HepG2 (cell line): ENCODE results near the gene COQ8A. TPM values are rescaled to one million over a fixed set of nuclear protein-coding genes. Genes with fewer than 3 reads are reported as not detected.
A peak's percentile ranks its signal among the peaks of the same experiment; 100 is the strongest.

ENCODE experiments used
- ATF1 ChIP-seq: IDR thresholded peaks from 2 replicates; pipeline ENCODE4 v1.6.1; 2016; ENCODE audit warnings: mild to moderate bottlenecking, control low read depth
- ELF4 ChIP-seq: sonication (generic); formaldehyde crosslinking; IDR thresholded peaks from 2 replicates; pipeline ENCODE4 v1.5.0; 2020; ENCODE audit warnings: missing genetic modification reagents, mild to moderate bottlenecking, moderate library complexity, borderline replicate concordance
- HINFP ChIP-seq: sonication (generic); formaldehyde crosslinking; IDR thresholded peaks from 2 replicates; pipeline ENCODE4 v1.4.0; 2020; ENCODE audit warnings: low read depth, mild to moderate bottlenecking, missing genetic modification reagents
- HMG20A ChIP-seq: IDR thresholded peaks from 2 replicates; pipeline ENCODE4 v1.6.1; 2016; ENCODE audit warnings: borderline replicate concordance
- HMG20B ChIP-seq: conservative IDR thresholded peaks from 2 replicates; pipeline ENCODE4 v1.6.1; 2016; ENCODE audit warnings: missing genetic modification reagents, missing compliant biosample characterization
- ISL2 ChIP-seq: sonication (generic); formaldehyde crosslinking; IDR thresholded peaks from 2 replicates; pipeline ENCODE4 v1.5.0; 2020; ENCODE audit warnings: missing genetic modification reagents
- KDM4B ChIP-seq: sonication (generic); formaldehyde crosslinking; IDR thresholded peaks from 2 replicates; pipeline ENCODE4 v1.4.0; 2020; ENCODE audit warnings: missing genetic modification reagents
- MED13 ChIP-seq: sonication (generic); formaldehyde crosslinking; IDR thresholded peaks from 2 replicates; pipeline ENCODE4 v1.5.0; 2020; ENCODE audit warnings: missing genetic modification reagents
- MLXIP ChIP-seq: sonication (generic); formaldehyde crosslinking; IDR thresholded peaks from 2 replicates; pipeline ENCODE4 v1.9.0; 2021; ENCODE audit warnings: missing genetic modification reagents, borderline replicate concordance
- PLSCR1 ChIP-seq: sonication (generic); formaldehyde crosslinking; IDR thresholded peaks from 2 replicates; pipeline ENCODE4 v1.5.0; 2020; ENCODE audit warnings: missing genetic modification reagents, mild to moderate bottlenecking, borderline replicate concordance
- RAD51 ChIP-seq: fragments of 450-650 bp; IDR thresholded peaks from 2 replicates; pipeline ENCODE4 v1.6.1; 2016; ENCODE audit warnings: borderline replicate concordance
- RFXANK ChIP-seq: IDR thresholded peaks from 2 replicates; pipeline ENCODE4 v1.6.1; 2016
- SMAD9 ChIP-seq: sonication (generic); formaldehyde crosslinking; IDR thresholded peaks from 2 replicates; pipeline ENCODE4 v1.5.1; 2020; ENCODE audit warnings: mild to moderate bottlenecking, missing genetic modification reagents
- SMYD3 ChIP-seq: sonication (generic); formaldehyde crosslinking; IDR thresholded peaks from 2 replicates; pipeline ENCODE4 v1.8.1; 2023; ENCODE audit warnings: mild to moderate bottlenecking, missing genetic modification reagents
- SNAPC5 ChIP-seq: sonication (generic); formaldehyde crosslinking; IDR thresholded peaks from 2 replicates; pipeline ENCODE4 v1.8.1; 2023; ENCODE audit warnings: mild to moderate bottlenecking, missing genetic modification reagents, borderline replicate concordance
- THAP7 ChIP-seq: sonication (generic); formaldehyde crosslinking; IDR thresholded peaks from 2 replicates; pipeline ENCODE4 v1.8.1; 2023; ENCODE audit warnings: mild to moderate bottlenecking, missing genetic modification reagents
- WIZ ChIP-seq: sonication (generic); formaldehyde crosslinking; IDR thresholded peaks from 2 replicates; pipeline ENCODE4 v1.5.1; 2020; ENCODE audit warnings: mild to moderate bottlenecking, missing genetic modification reagents
- ZIK1 ChIP-seq: sonication (generic); formaldehyde crosslinking; IDR thresholded peaks from 2 replicates; pipeline ENCODE4 v1.5.0; 2020; ENCODE audit warnings: mild to moderate bottlenecking, low read depth, missing genetic modification reagents, borderline replicate concordance
- ZMYM4 ChIP-seq: sonication (generic); formaldehyde crosslinking; IDR thresholded peaks from 2 replicates; pipeline ENCODE4 v1.8.1; 2023; ENCODE audit warnings: mild to moderate bottlenecking, missing genetic modification reagents
- ZNF292 ChIP-seq: sonication (generic); formaldehyde crosslinking; IDR thresholded peaks from 2 replicates; pipeline ENCODE4 v1.8.1; 2022; ENCODE audit warnings: mild to moderate bottlenecking, low read depth, missing genetic modification reagents, borderline replicate concordance
- ZNF30 ChIP-seq: sonication (generic); formaldehyde crosslinking; IDR thresholded peaks from 2 replicates; pipeline ENCODE4 v1.5.0; 2020; ENCODE audit warnings: mild to moderate bottlenecking, missing genetic modification reagents
- ZNF446 ChIP-seq: sonication (generic); formaldehyde crosslinking; IDR thresholded peaks from 2 replicates; pipeline ENCODE4 v1.5.0; 2020; ENCODE audit warnings: mild to moderate bottlenecking, missing genetic modification reagents
- ZNF484 ChIP-seq: sonication (generic); formaldehyde crosslinking; IDR thresholded peaks from 2 replicates; pipeline ENCODE4 v1.5.1; 2020; ENCODE audit warnings: mild to moderate bottlenecking, low read depth, missing genetic modification reagents, borderline replicate concordance
- ZNF577 ChIP-seq: sonication (generic); formaldehyde crosslinking; IDR thresholded peaks from 2 replicates; pipeline ENCODE4 v1.4.0; 2020; ENCODE audit warnings: mild to moderate bottlenecking, low read depth, missing genetic modification reagents, borderline replicate concordance
- ZNF678 ChIP-seq: sonication (generic); formaldehyde crosslinking; IDR thresholded peaks from 2 replicates; pipeline ENCODE4 v1.4.0; 2020; ENCODE audit warnings: mild to moderate bottlenecking, missing genetic modification reagents
- polyA plus RNA-seq, 8 experiments: library from polyadenylated mRNA; depleted of rRNA in 3 of 8; stranded (reverse) in 7 of 8; unstranded in 1 of 8; fragments of >200 nt; fragmentation: Illumina TruSeq in 4 of 8; extraction: Trizol in 4 of 8; gene quantifications; 2 replicates each; pipeline versions ENCODE4 v1.2.1 to v1.2.3, GENCODE V29; 2011 to 2016; ENCODE audit warnings: low read depth in 4 of 8, missing spikeins in 1 of 8, mixed read lengths in 1 of 8; ENCODE audit not compliant: insufficient read depth in 1 of 8
- total RNA-seq, 5 experiments: library from RNA; depleted of rRNA; stranded (reverse); fragments of >200 nt; fragmentation: Illumina TruSeq; extraction: Trizol; gene quantifications; 2 replicates each; pipeline ENCODE4 v1.2.3, GENCODE V29; 2016; ENCODE audit warnings: low read depth in 1 of 5

The COQ8A gene
- total and polyA plus RNA-seq, 2 of the 13 experiments (the other 11 are each of a cell fraction or from before 2014, with no cell fraction given): 60.4 to 88.7 TPM

- TF ChIP-seq ZNF292 (CRISPR knock-in tag): no peak
- TF ChIP-seq ZNF446: no peak
- TF ChIP-seq HINFP (CRISPR knock-in tag): no peak
- TF ChIP-seq SNAPC5 (CRISPR knock-in tag): no peak
- TF ChIP-seq ZNF678 (CRISPR knock-in tag): 0 out of 2 replicates have a peak, but pooled peaks have one; percentile 23
- peak; percentile 84 for TF ChIP-seq ZMYM4 (CRISPR knock-in tag)
- TF ChIP-seq ATF1 (CRISPR knock-in tag): no peak
- peak; percentile 74 for TF ChIP-seq ZIK1 (CRISPR knock-in tag)
- TF ChIP-seq RFXANK: no peak
- no peak for TF ChIP-seq RAD51
- no peak for TF ChIP-seq ELF4 (CRISPR knock-in tag)
- TF ChIP-seq SMYD3 (CRISPR knock-in tag): no peak; the same call in 1 of the 2 replicates
- TF ChIP-seq HMG20A (CRISPR knock-in tag): no peak
- peak; percentile 74; the same call in 1 of the 2 replicates for TF ChIP-seq ZNF30 (CRISPR knock-in tag)
- TF ChIP-seq HMG20B (CRISPR knock-in tag): 0 out of 2 replicates have a peak, but pooled peaks have one; percentile 26
- no peak; the same call in 1 of the 2 replicates for TF ChIP-seq WIZ (CRISPR knock-in tag)
- TF ChIP-seq ZNF577: no peak; the same call in 1 of the 2 replicates
- TF ChIP-seq MLXIP (CRISPR knock-in tag): peak; percentile 94
- TF ChIP-seq SMAD9 (CRISPR knock-in tag): no peak
- 0 out of 2 replicates have a peak, but pooled peaks have one; percentile 64 for TF ChIP-seq THAP7 (CRISPR knock-in tag)
- TF ChIP-seq PLSCR1 (CRISPR knock-in tag): no peak
- no peak; the same call in 1 of the 2 replicates for TF ChIP-seq ZNF484
- TF ChIP-seq KDM4B: no peak
- TF ChIP-seq ISL2 (CRISPR knock-in tag): 0 out of 2 replicates have a peak, but pooled peaks have one; percentile 41
- TF ChIP-seq MED13: no peak
Measured at GRCh38 chr1:226940029-226940805, at the start of gene COQ8A (continued).
